GM13976 (cell line): Measurements from ENCODE around the gene CNGB1.
"Not testable (repeated sequence)": the region's sequence is repeated elsewhere in the genome, so short reads cannot be mapped to it uniquely, and the experiment has no call there.

Experiments used
- DNase-seq: peaks from one replicate; pipeline ENCODE4 v3.0.0; 2012; ENCODE audit warnings: low spot score
- in situ Hi-C: fragments of 300-500 bp; cut with MboI; formaldehyde crosslinking; loops from one replicate; pipeline ENCODE4 v1.12.0; 2022; ENCODE audit warnings: low sequenced_read_pairs, mixed read lengths, inconsistent platforms; ENCODE audit not compliant: unreplicated experiment
- TF ChIP-seq, protein P1 (sequence below): IDR thresholded peaks from 2 replicates; pipeline ENCODE4 v1.5.1; 2012; ENCODE audit warnings: borderline replicate concordance, mild to moderate bottlenecking; ENCODE audit not compliant: insufficient read depth; ENCODE audit errors: extremely low read depth, missing control alignments, control extremely low read depth

CNGB1 gene

DNA sequence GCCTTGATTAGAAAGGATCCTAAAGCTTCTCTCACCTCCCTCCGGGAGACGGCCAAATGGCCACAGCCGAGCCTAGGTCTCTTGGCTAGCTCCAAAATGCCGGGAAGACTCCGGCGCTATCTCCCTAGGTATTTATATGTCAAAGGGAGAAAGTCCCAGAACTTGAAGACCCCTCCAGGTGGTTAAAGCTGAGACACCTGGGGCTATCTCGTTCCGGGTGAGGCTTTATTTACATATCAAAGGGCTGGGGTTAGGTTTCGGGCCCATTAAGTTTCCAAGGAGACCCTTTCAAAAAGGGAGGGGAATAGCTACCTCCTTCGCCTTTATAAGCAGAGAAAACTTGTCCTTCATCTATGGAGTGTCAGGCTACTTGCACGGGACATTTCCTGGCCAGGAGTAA lies 97.7 kb downstream of the CNGB1 start:
- DNase-seq: no peak
- TF ChIP-seq, protein P1, sequence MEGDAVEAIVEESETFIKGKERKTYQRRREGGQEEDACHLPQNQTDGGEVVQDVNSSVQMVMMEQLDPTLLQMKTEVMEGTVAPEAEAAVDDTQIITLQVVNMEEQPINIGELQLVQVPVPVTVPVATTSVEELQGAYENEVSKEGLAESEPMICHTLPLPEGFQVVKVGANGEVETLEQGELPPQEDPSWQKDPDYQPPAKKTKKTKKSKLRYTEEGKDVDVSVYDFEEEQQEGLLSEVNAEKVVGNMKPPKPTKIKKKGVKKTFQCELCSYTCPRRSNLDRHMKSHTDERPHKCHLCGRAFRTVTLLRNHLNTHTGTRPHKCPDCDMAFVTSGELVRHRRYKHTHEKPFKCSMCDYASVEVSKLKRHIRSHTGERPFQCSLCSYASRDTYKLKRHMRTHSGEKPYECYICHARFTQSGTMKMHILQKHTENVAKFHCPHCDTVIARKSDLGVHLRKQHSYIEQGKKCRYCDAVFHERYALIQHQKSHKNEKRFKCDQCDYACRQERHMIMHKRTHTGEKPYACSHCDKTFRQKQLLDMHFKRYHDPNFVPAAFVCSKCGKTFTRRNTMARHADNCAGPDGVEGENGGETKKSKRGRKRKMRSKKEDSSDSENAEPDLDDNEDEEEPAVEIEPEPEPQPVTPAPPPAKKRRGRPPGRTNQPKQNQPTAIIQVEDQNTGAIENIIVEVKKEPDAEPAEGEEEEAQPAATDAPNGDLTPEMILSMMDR: no peak
- in situ Hi-C loops: no loop called here

DNA sequence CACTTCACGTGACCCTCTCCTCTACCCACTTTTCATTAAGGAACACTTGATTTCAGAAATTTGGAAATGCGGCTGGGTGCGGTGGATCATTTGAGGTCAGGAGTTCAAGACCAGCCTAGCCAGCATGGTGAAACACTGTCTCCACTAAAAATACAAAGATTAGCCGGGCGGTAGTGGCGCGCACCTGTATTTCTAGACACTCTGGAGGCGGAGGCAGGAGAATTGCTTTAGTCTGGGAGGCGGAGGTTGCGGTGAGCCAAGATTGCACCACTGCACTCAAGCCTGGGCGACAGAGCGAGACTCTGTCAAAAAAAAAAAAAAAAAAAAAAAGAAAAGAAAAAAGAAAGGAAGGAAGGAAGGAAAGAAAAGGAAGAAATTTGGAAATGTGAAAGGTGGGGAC lies 98.2 kb downstream of the CNGB1 start:
- DNase-seq, in situ Hi-C loops: not testable (repeated sequence)

DNA sequence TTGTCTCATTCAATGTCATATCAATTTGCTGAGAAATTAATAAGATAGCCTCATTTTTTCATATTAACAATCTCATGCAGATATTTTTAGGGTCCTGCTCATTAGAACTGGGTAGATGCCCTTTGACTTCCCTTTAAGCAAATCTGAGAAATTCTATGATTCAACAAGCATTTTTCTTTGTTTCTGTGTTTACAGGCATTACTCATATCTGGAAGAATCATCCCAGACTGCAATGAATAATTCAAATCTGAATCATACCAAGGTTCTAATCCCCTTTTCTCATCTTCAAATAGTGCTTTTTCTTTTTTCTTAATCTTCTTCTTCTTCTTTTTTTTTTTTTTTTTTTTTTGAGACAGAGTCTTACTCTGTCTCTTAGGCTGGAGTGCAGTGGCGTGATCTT lies 99.5 kb downstream of the CNGB1 start:
- TF ChIP-seq, protein P1: no peak
- DNase-seq: no peak
- in situ Hi-C loops: no loop called here

DNA sequence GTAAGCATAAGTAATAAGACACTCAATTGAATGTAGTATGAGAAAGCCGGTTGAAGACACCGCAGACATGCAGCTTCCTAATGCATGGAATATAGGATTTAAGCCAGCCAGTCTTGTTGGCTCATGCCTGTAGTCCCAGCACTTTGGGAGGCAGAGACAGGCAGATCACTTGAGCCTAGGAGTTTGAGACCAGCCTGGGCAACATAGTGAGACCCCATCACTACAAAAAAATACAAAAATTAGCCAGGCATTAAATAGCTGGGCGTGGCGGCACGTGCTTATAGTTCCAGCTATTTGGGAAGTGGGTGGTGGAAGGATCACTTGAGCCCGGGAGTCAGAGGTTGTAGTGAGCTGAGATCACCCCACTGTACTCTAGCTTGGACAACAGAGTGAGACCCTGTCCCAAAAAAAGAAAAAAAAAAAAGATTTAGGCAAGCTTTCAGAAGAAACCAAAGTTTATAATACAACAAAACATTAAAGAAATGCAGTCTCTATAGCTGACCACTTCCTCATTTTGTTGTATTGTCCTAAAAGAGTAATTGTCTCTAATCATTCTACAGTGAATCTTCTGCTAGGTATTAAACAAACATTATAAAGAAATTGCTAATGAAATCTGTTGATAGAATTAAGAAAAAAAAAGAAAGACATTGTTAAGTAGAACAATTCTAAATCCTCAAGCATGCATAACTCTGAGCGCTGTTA lies 100.0 kb downstream of the CNGB1 start:
- in situ Hi-C loops: no loop called here
- TF ChIP-seq, protein P1: no peak
- DNase-seq: no peak

DNA sequence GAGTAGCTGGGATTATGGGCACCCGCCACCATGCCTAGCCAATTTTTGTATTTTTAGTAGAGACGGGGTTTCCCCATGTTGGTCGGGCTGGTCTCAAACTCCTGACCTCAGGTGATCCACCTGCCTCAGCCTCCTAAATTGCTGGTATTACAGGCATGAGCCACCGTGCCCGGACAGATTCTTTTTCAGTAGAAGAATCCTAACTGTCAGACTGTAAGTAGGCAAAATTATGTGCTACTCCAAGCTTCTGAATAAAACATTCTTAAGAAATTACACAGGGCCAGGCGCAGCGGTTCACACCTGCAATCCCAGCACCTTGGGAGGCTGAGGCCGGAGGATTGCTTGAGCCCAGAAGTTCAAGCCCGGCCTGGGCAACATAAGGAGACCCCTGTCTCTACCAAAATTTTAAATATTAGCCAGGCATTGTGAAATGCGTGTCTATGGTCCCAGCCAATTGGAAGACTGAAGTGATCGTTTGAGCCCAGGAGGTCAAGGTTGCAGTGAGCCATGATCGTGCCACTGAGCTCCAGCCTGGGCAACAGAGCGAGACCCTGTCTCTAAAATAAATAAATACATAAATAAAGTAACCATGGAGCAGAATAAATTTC lies 101.9 kb downstream of the CNGB1 start:
- in situ Hi-C loops: no loop called here
- TF ChIP-seq, protein P1: no peak
- no peak for DNase-seq

DNA sequence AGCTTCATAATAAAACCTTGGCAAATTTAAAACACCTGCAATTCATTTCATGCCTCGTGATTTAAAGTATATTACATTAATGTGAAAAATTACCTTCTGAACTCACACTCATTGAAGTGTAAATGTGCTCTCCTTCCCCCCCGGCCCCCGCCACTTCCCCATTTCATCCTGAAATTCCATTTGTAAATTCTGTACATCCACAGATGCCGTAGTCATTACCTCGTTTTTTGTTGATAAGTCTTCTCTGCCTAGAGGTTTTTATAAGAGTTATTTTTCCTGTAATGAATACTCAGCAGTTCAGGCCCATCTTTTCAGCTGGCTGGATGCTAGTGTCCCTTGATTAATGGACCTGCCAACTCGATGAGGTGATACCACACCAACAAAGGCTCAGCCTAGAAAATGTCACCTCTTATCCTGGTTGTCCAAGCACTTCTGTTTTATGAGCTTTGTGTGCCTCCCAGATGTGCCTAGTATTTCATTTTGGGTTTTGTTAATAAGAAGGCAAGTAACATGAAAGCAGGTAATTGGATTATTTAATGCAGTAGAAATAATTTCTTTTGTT lies 103.8 kb downstream of the CNGB1 start:
- TF ChIP-seq, protein P1: no peak
- in situ Hi-C loops: no loop called here
- no peak for DNase-seq

DNA sequence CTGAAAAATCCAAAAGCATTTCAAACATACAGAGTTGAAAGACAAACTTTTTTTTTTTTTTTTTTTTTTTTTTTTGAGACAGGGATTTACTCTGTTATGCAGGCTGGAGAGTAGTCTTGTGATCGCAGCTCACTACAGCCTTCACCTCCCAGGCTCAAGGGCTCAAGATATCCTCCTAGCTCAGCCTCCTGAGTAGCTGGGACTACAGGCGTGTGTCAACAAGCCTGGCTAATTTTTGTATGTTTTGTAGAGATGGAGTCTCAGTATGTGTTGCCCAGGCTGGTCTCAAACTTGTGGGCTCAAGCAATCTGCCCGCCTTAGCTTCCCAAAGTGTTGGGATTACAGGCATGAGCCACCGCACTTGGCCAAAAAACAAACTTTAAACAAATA lies 104.4 kb downstream of the CNGB1 start:
- in situ Hi-C loops: no loop called here
- no peak for DNase-seq
- TF ChIP-seq, protein P1: no peak
